Measurements from ENCODE around the gene UCHL1.

- TF ChIP-seq CTCF (IDR thresholded peaks at IDR 0.05; ENCODE audit: low read depth, low read length) (no peak), EZH2phosphoT487 (IDR thresholded peaks at IDR 0.05; ENCODE audit: low read depth) (no peak)
Measured at GRCh38 chr4:41236032-41236431, 20.7 kb upstream of the UCHL1 start.
